GM13976 (cell line): ENCODE results near the gene TBC1D1.
"Not testable (repeated sequence)": the region's sequence is repeated elsewhere in the genome, so short reads cannot be mapped to it uniquely, and the experiment has no call there.

Source experiments
- DNase-seq: peaks from one replicate; pipeline ENCODE4 v3.0.0; 2012; ENCODE audit warnings: low spot score
- CTCF ChIP-seq: IDR thresholded peaks from 2 replicates; pipeline ENCODE4 v1.5.1; 2012; ENCODE audit warnings: borderline replicate concordance, mild to moderate bottlenecking; ENCODE audit not compliant: insufficient read depth; ENCODE audit errors: extremely low read depth, missing control alignments, control extremely low read depth
- in situ Hi-C: fragments of 300-500 bp; cut with MboI; formaldehyde crosslinking; loops from one replicate; pipeline ENCODE4 v1.12.0; 2022; ENCODE audit warnings: low sequenced_read_pairs, mixed read lengths, inconsistent platforms; ENCODE audit not compliant: unreplicated experiment

TBC1D1 gene

GRCh38 chr4:38014421-38014852, 123.6 kb downstream of the TBC1D1 start:
- TF ChIP-seq CTCF, result no peak
- in situ Hi-C loops, result no loop called here
- no peak for DNase-seq

- no peak for DNase-seq
- in situ Hi-C loops, result no loop called here
- TF ChIP-seq CTCF, result no peak
Observed at GRCh38 chr4:38015886-38016515, 125.1 kb downstream of the TBC1D1 start.

GRCh38 chr4:38016698-38017097, 125.8 kb downstream of the TBC1D1 start:
- no peak for DNase-seq
- in situ Hi-C loops, result no loop called here
- TF ChIP-seq CTCF, result no peak

- TF ChIP-seq CTCF, result no peak
- in situ Hi-C loops, result no loop called here
- DNase-seq, result no peak
Observed at GRCh38 chr4:38017609-38018008, 126.7 kb downstream of the TBC1D1 start.

- in situ Hi-C loops, result no loop called here
- DNase-seq, result no peak
- TF ChIP-seq CTCF, result no peak
Observed at GRCh38 chr4:38020386-38020785, 129.5 kb downstream of the TBC1D1 start.

- in situ Hi-C loops, DNase-seq: not testable (repeated sequence)
Observed at GRCh38 chr4:38020961-38021360, 130.1 kb downstream of the TBC1D1 start.

GRCh38 chr4:38021751-38022150, 130.9 kb downstream of the TBC1D1 start:
- in situ Hi-C loops, result no loop called here
- DNase-seq, result no peak
- TF ChIP-seq CTCF, result no peak
